WTC11 (cell line): ENCODE measurements around the gene IFNA10. TPM values are rescaled to one million over a fixed set of nuclear protein-coding genes. Genes with fewer than 3 reads are reported as not detected.
"Not testable (repeated sequence)": the region's sequence is repeated elsewhere in the genome, so short reads cannot be mapped to it uniquely, and the experiment has no call there.

Experiments
- ATAC-seq: fragments of 200-7000 bp; cut with Tn5 transposase; 2 replicates; pipeline ENCODE4 v1.10.0; 2021; ENCODE audit warnings: mild to moderate bottlenecking, moderate library complexity
- CTCF ChIA-PET: fragments of 300-600 bp; sonication (Branson Sonifier 250); formaldehyde crosslinking; loops from one replicate; lab custom pipeline; 2021; ENCODE audit warnings: antibody characterized with exemption; lab: Charles Lee
- POLR2A ChIA-PET: fragments of 350-600 bp; sonication (Branson Sonifier 250); formaldehyde crosslinking; loops from one replicate; lab custom pipeline; 2021; ENCODE audit warnings: antibody characterized with exemption; lab: Charles Lee
- DNase-seq: peaks from one replicate; pipeline ENCODE4 v3.0.0; 2021; ENCODE audit warnings: low spot score
- H3K27ac Mint-ChIP-seq: 2 replicates; pipeline ENCODE4 v1.8.0; 2021; ENCODE audit warnings: mixed read lengths
- H3K27me3 Mint-ChIP-seq: 2 replicates; pipeline ENCODE4 v1.8.0; 2021; ENCODE audit warnings: low read depth, mild to moderate bottlenecking, moderate library complexity, mixed read lengths
- H3K36me3 Mint-ChIP-seq: 2 replicates; pipeline ENCODE4 v1.8.0; 2021; ENCODE audit warnings: mixed read lengths
- H3K4me1 Mint-ChIP-seq: 2 replicates; pipeline ENCODE4 v1.8.0; 2022; ENCODE audit warnings: mixed read lengths
- H3K4me3 Mint-ChIP-seq: 2 replicates; pipeline ENCODE4 v1.8.0; 2021; ENCODE audit warnings: mild to moderate bottlenecking, moderate library complexity, mixed read lengths
- H3K9me3 Mint-ChIP-seq: 2 replicates; pipeline ENCODE4 v1.8.0; 2021; ENCODE audit warnings: mixed read lengths
- AR ChIP-seq: fragments of 250-450 bp; sonication (Bioruptor Pico); IDR thresholded peaks from 2 replicates; pipeline ENCODE4 v1.9.0; 2021; ENCODE audit warnings: mild to moderate bottlenecking
- ATF1 ChIP-seq: sonication (generic); formaldehyde crosslinking; IDR thresholded peaks from 2 replicates; pipeline ENCODE4 v1.8.1; 2023; ENCODE audit warnings: mild to moderate bottlenecking, moderate library complexity, missing genetic modification reagents
- CBFB ChIP-seq: sonication (generic); formaldehyde crosslinking; IDR thresholded peaks from 2 replicates; pipeline ENCODE4 v1.8.1; 2022; ENCODE audit warnings: mild to moderate bottlenecking, low read depth, missing genetic modification reagents
- HMGA2 ChIP-seq: fragments of 250-450 bp; sonication (Bioruptor Pico); IDR thresholded peaks from 2 replicates; pipeline ENCODE4 v1.4.0; 2021; ENCODE audit warnings: mild to moderate bottlenecking, moderate library complexity
- IRF1 ChIP-seq: sonication (generic); formaldehyde crosslinking; IDR thresholded peaks from 2 replicates; pipeline ENCODE4 v1.8.0; 2023; ENCODE audit warnings: missing genetic modification reagents
- JAZF1 ChIP-seq: fragments of 250-450 bp; sonication (Bioruptor Pico); IDR thresholded peaks from 2 replicates; pipeline ENCODE4 v1.9.0; 2021; ENCODE audit warnings: moderate library complexity, mild to moderate bottlenecking, inconsistent platforms
- NR1H2 ChIP-seq: sonication (generic); formaldehyde crosslinking; IDR thresholded peaks from 2 replicates; pipeline ENCODE4 v1.9.0; 2021; ENCODE audit warnings: mild to moderate bottlenecking, moderate library complexity, missing genetic modification reagents
- OVOL2 ChIP-seq: fragments of 250-450 bp; sonication (Bioruptor Pico); IDR thresholded peaks from 2 replicates; pipeline ENCODE4 v1.9.0; 2021; ENCODE audit warnings: mild to moderate bottlenecking, borderline replicate concordance
- RELA ChIP-seq: sonication (generic); formaldehyde crosslinking; IDR thresholded peaks from 2 replicates; pipeline ENCODE4 v1.8.1; 2022; ENCODE audit warnings: missing genetic modification reagents, mild to moderate bottlenecking, borderline replicate concordance
- SP1 ChIP-seq: sonication (generic); formaldehyde crosslinking; conservative IDR thresholded peaks from 2 replicates; pipeline ENCODE4 v1.8.1; 2022; ENCODE audit warnings: missing genetic modification reagents
- TP53 ChIP-seq: sonication (generic); formaldehyde crosslinking; IDR thresholded peaks from 2 replicates; pipeline ENCODE4 v1.8.1; 2023; ENCODE audit warnings: mild to moderate bottlenecking, missing genetic modification reagents
- ZNF232 ChIP-seq: sonication (generic); formaldehyde crosslinking; IDR thresholded peaks from 2 replicates; pipeline ENCODE4 v1.8.0; 2022; ENCODE audit warnings: mild to moderate bottlenecking, missing genetic modification reagents
- total RNA-seq: library from RNA; stranded (reverse); gene quantifications from 3 replicates; pipeline ENCODE4 v1.2.3, GENCODE V29; 2021
- TF ChIP-seq, protein P1 (sequence below): sonication (generic); formaldehyde crosslinking; IDR thresholded peaks from 2 replicates; pipeline ENCODE4 v1.8.1; 2023; ENCODE audit warnings: mild to moderate bottlenecking, missing genetic modification reagents
- TF ChIP-seq, protein P2 (sequence below): fragments of 250-450 bp; sonication (Bioruptor Pico); conservative IDR thresholded peaks from 2 replicates; pipeline ENCODE4 v1.9.0; 2021; ENCODE audit warnings: mild to moderate bottlenecking
- TF ChIP-seq, protein P3 (sequence below): sonication (generic); formaldehyde crosslinking; IDR thresholded peaks from 2 replicates; pipeline ENCODE4 v1.8.0; 2022; ENCODE audit warnings: mild to moderate bottlenecking, missing genetic modification reagents

The IFNA10 gene
- total RNA-seq, 1 experiment from 2014 or later, result not detected

- TF ChIP-seq, protein P1, sequence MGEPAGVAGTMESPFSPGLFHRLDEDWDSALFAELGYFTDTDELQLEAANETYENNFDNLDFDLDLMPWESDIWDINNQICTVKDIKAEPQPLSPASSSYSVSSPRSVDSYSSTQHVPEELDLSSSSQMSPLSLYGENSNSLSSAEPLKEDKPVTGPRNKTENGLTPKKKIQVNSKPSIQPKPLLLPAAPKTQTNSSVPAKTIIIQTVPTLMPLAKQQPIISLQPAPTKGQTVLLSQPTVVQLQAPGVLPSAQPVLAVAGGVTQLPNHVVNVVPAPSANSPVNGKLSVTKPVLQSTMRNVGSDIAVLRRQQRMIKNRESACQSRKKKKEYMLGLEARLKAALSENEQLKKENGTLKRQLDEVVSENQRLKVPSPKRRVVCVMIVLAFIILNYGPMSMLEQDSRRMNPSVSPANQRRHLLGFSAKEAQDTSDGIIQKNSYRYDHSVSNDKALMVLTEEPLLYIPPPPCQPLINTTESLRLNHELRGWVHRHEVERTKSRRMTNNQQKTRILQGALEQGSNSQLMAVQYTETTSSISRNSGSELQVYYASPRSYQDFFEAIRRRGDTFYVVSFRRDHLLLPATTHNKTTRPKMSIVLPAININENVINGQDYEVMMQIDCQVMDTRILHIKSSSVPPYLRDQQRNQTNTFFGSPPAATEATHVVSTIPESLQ (CRISPR knock-in tag), result no peak
- no peak for TF ChIP-seq OVOL2 (CRISPR knock-in tag)
- TF ChIP-seq TP53, result no peak
- TF ChIP-seq ZNF232 (CRISPR knock-in tag), result no peak
- no peak for TF ChIP-seq RELA (CRISPR knock-in tag)
- no peak for TF ChIP-seq JAZF1 (CRISPR knock-in tag)
- TF ChIP-seq, protein P2, sequence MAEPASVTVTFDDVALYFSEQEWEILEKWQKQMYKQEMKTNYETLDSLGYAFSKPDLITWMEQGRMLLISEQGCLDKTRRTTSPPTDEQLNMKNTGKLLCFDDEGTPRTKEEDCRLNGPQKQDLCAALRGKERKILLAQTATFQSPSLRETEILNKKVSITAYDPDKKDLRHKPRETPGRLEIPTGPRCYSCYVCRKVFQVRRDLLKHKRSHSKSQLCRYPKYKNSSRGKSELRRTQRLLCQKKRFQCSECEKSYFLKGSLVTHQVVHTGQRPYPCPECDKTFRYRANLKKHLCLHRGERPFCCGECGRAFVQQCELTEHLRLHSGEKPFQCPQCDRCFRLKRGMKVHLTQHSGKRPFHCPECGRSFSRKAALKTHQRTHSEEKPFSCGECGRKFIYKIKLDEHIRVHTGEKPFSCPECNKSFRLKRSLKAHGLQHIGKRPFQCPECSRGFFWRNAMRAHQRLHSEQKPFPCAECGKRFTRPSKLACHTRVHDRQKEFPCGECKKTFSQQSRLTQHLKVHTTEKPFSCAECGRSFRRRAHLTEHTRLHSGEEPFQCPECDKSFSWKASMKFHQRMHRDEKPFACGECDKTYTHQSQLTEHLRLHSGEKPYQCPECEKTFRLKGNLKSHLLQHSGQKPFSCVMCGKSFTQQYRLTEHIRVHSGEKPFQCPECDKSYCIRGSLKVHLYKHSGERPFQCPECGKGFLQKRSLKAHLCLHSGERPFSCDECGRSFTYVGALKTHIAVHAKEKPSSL (CRISPR knock-in tag), result no peak
Observed at GRCh38 chr9:21239911-21240310, 33.0 kb upstream of the IFNA10 start, which contains the start of gene IFNA14 (continued).

DNA sequence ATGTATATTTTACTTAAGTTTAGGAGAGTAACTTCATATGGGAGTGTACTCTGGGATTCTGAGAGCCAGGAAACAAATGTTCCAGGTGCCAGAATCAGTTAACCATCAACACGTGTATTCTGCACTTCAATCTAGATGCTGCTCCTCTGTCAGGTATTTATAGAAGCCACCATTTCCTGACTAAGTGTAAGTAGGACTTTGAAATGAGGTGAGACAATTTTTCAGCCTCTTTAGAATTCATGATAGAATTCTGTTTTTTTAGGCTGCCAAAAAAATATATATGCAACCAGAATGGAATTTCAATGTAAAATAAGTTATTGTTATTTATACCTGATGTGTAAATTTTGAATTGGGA, 29.4 kb upstream of the IFNA10 start:
- not testable (repeated sequence) for H3K27ac Mint-ChIP-seq, H3K27me3 Mint-ChIP-seq, H3K4me1 Mint-ChIP-seq, H3K4me3 Mint-ChIP-seq, ATAC-seq, DNase-seq, H3K9me3 Mint-ChIP-seq, H3K36me3 Mint-ChIP-seq
- ChIA-PET POLR2A (interaction anchor here (0.6 kb wide), 1 partner anchor 211 kb away, joined by 3 read pairs; no protein-coding TSS in a partner anchor), CTCF (interaction anchor here (0.6 to 1.8 kb wide), 20 partner anchors 15 to 559 kb away, joined by 3 to 25 read pairs (median 4); no protein-coding TSS in a partner anchor)

- ATAC-seq (peak; percentile 95), DNase-seq (peak; percentile 38)
- H3K27ac Mint-ChIP-seq, H3K4me3 Mint-ChIP-seq, H3K4me1 Mint-ChIP-seq, H3K27me3 Mint-ChIP-seq, H3K9me3 Mint-ChIP-seq, H3K36me3 Mint-ChIP-seq: not testable (repeated sequence)
- POLR2A ChIA-PET, result interaction anchor here (0.6 kb wide), 1 partner anchor 212 kb away, joined by 3 read pairs; no protein-coding TSS in a partner anchor
- CTCF ChIA-PET, result interaction anchor here (0.6 to 1.8 kb wide), 23 partner anchors 11 to 560 kb away, joined by 3 to 25 read pairs (median 4); no protein-coding TSS in a partner anchor
Observed at GRCh38 chr9:21235468-21236359, 28.8 kb upstream of the IFNA10 start.

- Mint-ChIP-seq H3K27ac (no peak overlapping the region), H3K9me3 (no peaks in the 10 kb centered on the region), H3K4me1 (no peaks in the 10 kb centered on the region), H3K4me3 (no peak overlapping the region), H3K36me3 (no peaks in the 10 kb centered on the region), H3K27me3 (no peaks in the 10 kb centered on the region; the same call in 1 of the 2 replicates)
- no peak for TF ChIP-seq AR (CRISPR knock-in tag)
- TF ChIP-seq ATF1, result no peak
- no peak for TF ChIP-seq HMGA2 (CRISPR knock-in tag)
- no peak for TF ChIP-seq CBFB (CRISPR knock-in tag)
- TF ChIP-seq, protein P3, sequence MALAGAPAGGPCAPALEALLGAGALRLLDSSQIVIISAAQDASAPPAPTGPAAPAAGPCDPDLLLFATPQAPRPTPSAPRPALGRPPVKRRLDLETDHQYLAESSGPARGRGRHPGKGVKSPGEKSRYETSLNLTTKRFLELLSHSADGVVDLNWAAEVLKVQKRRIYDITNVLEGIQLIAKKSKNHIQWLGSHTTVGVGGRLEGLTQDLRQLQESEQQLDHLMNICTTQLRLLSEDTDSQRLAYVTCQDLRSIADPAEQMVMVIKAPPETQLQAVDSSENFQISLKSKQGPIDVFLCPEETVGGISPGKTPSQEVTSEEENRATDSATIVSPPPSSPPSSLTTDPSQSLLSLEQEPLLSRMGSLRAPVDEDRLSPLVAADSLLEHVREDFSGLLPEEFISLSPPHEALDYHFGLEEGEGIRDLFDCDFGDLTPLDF (CRISPR knock-in tag), result no peak
- TF ChIP-seq SP1 (CRISPR knock-in tag), result no peak
- TF ChIP-seq IRF1, result no peak
- TF ChIP-seq NR1H2 (CRISPR knock-in tag), result no peak
- TF ChIP-seq, protein P2 (CRISPR knock-in tag), result no peak
- CTCF ChIA-PET, result interaction anchor here (1.0 kb wide), 1 partner anchor 555 kb away, joined by 3 read pairs; no protein-coding TSS in a partner anchor
- no peak for DNase-seq
- POLR2A ChIA-PET, result no interaction called here
- ATAC-seq, result no peak
Observed at GRCh38 chr9:21234153-21234687, 27.3 kb upstream of the IFNA10 start.
